GM19468 (cell line): ENCODE data around the gene TUBB4B.

Experiments used
- ATAC-seq: cut with Tn5 transposase; IDR thresholded peaks from one replicate; pipeline ENCODE4 v1.9.1; 2021; ENCODE audit warnings: mild to moderate bottlenecking, moderate library complexity, moderate number of reproducible peaks; ENCODE audit not compliant: unreplicated experiment; ENCODE audit errors: extremely low read depth

The TUBB4B gene

GRCh38 chr9:137211532-137211931 lies 29.6 kb upstream of the TUBB4B start:
- no peak for ATAC-seq

- no peak for ATAC-seq
These were observed 28.6 kb upstream of the TUBB4B start for GRCh38 chr9:137212520-137212919.

DNA sequence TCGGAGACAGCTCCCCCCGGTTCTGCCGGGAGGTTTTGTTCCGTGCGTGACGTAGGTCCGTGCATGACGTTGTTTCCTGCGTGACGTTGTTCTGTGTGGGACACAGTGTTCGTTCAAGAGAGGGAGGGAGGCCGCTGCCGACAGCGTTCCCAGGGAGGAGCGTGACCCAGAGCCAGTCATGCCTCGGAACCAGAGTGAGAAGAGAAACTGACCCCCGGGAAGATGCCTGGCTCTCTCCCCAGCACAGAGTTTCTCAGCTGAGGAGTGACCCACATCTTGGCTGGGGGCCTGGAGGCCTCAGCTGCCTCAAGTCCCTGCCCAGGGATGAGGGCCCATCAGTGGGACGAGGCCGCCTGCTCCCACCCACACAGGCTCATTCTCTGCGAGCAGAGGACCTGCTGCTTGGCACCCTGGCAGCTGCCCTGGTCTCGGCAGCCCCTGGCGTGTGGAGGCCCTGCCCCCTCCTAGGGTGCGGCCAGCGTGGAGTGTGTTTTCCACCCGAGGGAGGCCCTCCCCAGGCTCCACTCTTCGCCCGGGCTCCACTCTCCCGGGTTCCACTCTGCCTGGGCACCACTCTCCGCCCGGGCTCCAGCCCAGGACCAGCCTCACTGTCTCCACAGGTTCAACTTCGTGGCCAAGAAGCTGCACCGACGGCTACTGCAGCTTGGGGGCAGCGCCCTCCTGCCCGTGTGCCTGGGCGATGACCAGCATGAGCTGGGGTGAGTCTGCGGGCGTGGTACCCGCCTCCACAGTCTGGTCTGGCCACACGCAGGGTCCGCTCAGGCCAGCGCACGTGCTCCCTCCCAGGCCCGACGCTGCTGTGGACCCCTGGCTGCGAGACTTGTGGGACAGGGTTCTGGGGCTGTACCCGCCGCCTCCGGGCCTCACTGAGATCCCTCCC lies 27.7 kb upstream of the TUBB4B start:
- no peak for ATAC-seq

GRCh38 chr9:137214620-137215019 lies 26.5 kb upstream of the TUBB4B start:
- ATAC-seq = no peak

DNA sequence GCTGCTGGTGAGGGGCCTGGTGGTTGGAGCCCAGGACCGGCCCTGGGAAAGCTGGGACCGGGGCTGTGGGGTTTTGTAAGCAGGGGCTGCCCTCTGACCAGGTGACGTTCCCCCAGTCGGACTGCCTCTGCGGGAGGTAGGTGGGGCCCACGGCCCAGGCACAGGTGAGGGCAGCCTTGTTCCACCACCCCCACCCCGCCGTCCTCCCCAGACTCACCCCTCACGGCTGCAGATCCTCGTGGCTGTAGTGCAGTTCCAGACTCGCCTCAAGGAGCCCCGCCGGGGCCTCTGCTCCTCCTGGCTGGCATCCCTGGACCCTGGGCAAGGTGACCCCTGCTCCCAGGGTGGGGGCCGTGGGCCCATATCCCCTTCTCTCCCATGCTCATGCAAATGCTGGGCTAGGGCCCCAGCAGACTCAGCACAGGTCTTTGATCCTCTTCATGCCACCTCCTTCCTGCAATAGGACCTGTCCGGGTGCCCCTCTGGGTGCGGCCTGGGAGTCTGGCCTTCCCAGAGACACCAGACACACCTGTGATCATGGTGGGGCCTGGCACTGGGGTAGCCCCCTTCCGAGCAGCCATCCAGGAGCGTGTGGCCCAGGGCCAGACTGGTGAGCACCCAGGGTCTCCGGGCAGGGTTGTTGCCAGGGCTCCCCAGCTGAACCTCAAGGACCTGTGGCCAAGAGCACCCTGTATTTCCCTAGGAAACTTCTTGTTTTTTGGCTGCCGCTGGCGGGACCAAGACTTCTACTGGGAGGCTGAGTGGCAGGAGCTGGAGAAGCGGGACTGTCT lies 25.7 kb upstream of the TUBB4B start:
- no peak for ATAC-seq

DNA sequence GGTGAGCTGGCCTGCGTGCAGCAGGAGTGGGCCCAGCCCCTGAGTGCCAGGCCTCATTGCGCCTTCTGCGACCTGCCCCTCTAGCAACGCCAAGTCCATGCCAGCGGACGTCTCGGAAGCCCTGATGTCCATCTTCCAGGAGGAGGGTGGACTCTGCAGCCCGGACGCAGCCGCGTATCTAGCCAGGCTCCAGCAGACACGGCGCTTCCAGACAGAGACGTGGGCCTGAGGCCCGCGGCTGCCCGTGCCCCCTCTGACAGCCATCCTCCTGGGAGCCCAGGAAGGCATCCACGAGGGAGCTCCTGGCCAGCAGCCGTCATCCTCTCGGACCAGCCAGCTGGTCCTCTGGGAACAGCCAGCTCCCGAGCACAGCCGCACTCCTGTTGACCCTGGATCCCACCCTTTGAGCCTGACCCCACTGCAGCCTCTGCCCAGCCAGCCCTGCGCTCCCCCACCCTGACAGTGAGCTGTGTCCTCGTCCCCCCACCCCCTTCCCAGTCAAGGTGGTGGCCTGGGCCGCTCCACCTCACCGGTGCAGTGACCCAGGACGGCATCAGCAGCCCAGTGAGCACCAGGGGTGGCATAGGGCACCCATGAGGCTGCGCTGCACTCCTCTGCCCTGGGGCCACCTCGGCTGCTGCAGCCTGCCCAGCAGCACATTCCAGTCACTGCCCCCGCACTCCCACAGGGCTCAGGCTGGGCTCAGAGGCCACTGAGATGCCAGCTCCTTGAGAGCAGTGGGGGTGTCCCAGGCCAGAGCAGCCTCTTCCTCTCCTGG lies 24.7 kb upstream of the TUBB4B start:
- ATAC-seq = no peak

DNA sequence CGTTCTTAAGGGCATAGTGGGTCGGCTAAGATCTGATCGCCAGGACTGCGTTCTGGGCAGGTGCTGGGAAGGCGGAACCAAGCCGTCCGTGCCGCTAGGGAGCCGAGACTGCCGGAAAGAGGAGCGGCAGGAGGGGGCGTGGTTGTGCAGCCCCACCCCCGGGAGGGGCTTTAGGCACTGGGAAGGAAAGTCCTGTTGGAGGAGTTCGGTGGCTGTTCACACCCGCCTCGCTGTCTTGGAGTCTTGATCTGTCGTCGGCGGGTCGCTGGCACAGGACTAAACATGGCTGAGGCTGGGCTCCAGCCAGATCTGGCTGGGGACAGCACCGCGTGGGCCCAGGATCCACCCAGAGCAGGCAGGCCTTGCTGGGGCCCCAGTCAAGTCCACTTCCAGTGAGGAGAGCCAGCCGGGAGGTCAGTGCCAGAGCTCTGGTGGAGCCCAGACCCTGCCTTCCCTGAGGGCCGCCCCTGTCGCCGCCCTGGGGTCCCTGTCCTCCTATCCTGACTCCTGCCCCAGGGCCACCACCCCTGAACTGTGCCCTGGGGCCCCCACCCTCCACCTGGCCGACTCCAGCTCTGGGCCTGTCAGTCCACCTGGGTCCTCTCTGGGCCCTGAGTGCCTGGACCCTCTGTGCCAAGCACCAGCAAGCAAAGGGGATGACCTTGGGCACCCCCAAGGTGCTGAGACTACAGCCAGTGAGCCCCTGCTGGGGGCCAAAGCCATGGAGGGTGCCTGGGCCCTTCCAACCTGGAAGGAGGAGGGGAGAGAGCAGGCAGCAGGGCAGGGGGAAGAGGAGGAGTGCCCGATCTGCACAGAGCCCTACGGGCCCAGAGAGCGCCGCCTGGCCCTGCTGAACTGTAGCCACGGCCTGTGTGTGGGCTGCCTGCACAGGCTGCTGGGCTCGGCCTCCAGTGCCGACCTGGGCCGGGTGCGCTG lies 23.5 kb upstream of the TUBB4B start:
- ATAC-seq = no peak

- ATAC-seq = no peak
These were observed 22.8 kb upstream of the TUBB4B start for GRCh38 chr9:137218212-137218753.

DNA sequence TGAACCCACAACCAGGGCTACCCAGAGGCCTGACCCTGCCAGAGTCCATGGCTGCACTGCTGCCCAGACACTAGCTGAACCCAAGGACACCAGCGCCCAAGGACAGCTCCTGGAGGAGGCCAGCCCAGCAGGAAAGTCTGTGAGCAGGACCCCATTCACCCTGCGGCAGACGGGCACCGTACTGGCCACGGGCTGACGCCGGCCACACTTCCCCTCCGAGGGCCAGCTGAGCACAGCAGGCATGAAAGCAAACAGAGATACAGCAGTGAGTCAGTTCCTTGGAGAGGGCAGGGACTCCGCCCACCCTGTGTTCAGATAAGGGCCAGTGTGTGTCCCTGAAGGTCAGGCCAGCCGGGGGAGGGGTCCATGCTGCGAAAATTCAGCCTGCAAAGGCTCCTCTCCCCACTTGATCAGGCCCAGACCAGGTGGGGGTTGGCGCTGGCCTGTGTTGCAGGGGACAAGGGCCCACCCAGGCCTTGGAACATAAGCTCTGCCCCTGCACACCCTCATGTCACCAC lies 22.3 kb upstream of the TUBB4B start:
- no peak for ATAC-seq

DNA sequence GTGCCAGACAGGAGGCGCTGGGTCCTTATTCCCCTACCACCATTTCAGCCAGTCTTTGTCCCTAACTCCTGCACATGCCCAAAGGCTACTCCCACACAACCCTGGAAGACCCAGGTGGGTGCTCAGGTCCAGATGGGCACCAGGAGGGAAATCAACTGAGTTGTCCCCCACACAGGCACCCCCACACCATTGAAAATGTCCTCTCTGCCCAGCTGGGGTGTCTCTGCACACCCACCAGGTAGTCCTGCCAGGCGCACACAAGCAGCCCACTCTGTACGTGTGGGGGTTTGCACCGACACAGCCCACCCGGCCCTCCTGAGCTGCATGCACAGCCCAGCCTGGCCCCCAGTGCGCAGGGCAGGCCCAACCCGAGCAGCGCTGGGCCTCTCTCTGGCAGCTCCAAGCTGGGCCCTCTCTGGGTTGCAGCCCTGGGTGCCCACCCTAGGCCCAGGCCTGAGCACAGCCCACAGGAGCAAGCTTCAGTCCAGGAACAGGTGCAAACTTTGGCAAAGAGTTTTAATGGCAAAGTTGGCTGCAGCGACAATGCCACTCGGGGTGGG lies 21.2 kb upstream of the TUBB4B start:
- no peak for ATAC-seq

- no peak for ATAC-seq
These were observed 20.6 kb upstream of the TUBB4B start for GRCh38 chr9:137220317-137221094.

DNA sequence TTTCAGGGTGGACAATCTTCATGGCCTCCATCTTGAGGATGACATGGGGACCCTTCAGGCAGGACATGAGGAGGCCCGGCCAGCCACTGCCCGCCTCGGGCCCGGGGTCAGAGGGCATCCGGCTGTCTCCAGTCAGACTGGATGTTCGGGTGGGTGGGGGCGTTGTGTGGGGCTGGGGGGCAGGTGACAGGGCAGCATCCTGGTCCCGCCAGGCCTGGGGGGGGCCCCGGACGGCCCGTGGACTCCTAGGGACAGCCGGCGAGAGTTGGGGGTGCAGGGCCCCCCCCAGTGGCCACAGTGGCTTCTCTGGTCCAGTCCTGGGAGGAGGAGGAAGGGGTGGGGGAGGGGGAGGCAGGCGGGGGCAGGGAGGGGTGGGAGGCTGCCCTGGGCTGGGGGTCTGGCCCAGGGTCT lies 20.0 kb upstream of the TUBB4B start:
- no peak for ATAC-seq

DNA sequence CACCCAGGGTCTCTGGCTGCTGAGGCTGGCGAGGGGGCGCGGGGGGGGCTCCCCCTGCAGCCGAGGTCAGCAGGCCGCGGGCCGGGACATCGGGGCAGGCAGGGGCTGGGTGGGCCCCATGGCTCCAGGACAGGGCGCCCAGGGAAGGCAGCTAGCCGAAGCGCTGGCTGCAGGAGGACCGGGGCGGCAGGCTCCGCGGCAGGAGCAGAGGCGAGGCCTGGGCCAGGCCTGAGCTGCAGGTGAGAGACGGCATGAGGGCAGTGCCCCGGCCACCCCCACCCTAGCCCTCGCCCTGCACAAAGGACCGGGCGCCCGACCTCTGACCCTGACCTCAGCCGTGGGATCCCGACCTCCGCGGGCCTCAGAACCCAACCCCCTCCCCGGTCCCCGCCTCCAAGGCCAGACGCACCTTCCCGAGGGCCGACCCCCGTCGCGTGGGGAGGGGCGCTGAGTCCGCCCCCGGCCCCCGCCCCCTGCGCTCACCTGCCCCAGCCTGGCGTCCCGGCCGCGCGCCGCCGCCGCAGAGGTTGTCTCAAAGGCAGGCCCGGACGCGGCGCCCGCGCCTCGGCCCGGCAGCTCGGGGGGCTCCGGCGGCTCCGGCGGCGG lies 19.5 kb upstream of the TUBB4B start:
- ATAC-seq = no peak

- no peak for ATAC-seq
These were observed 18.7 kb upstream of the TUBB4B start, which contains the start of gene RNF208 for GRCh38 chr9:137222190-137223077. Gene RNF208 (minus strand): TSS chr9:137222240. CDS start chr9:137221212, 1,028 bp downstream.

- ATAC-seq = peak; percentile 66
These were observed 17.8 kb upstream of the TUBB4B start for GRCh38 chr9:137223078-137223970.
